GM18508 (cell line): Measurements from ENCODE around the gene DOCK3.
"Not testable (repeated sequence)": the region's sequence is repeated elsewhere in the genome, so short reads cannot be mapped to it uniquely, and the experiment has no call there.

Experiments used
- ATAC-seq: cut with Tn5 transposase; IDR thresholded peaks from one replicate; pipeline ENCODE4 v1.9.1; 2021; ENCODE audit warnings: moderate number of reproducible peaks; ENCODE audit not compliant: insufficient read depth, unreplicated experiment

DOCK3 gene

GRCh38 chr3:51340989-51341636 is 666.4 kb downstream of the DOCK3 start:
- no peak for ATAC-seq

DNA sequence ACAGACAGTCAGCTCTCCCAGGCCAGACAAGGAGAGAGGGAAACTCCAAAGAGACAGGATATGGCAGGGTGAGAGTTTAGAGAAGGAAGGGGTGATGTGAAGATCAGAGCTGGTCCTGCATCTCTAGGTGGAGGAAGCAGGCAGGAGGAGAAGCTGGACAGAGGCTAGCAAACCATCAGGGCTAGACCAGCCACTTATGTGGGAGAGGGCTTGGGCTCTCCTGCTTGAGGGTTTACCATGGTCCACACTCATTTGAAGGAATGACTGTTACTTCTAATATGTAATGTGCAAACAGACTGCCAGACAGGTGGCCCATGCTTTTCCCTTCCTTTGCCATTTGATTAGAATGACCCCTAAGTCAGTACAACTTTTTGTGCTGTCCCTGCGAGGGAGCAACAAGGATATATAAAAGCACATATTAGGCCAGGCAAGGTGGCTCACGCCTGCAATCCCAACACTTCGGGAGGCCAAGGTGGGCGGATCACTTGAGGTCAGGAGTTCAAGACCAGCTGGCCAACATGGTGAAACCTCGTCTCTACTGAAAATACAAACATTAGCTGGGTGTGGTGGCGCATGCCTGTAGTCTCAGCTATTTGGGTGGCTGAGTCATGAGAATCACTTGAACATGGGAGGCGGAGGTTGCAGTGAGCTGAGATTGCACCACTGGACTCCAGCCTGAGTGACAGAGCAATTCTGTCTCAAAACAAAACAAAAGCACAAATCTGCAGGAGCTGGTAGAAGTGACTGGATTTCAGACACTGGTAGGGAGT is 669.4 kb downstream of the DOCK3 start:
- no peak for ATAC-seq

- ATAC-seq = no peak
These were observed 676.0 kb downstream of the DOCK3 start for GRCh38 chr3:51350751-51351150.

- ATAC-seq = no peak
These were observed 678.4 kb downstream of the DOCK3 start for GRCh38 chr3:51353131-51353530.

DNA sequence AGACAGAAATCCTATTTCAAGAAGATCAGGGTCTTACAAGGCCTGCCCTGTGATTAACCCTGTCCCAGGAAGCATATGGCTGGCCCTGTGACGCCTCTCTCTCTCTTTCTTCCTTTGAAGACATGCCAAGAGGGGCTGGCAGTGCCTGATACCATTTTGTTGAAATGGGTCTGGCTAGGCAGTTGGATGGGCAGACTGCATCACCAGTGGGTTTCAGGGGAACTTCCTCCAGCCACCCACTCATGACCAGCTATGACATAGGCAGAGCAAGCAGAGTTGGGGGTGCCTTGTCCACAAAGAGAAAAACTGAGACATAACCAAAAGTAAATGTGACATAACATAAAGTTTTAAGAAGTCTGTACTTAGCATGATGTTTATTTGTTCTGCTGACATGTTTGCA is 679.0 kb downstream of the DOCK3 start:
- ATAC-seq = no peak

- ATAC-seq = no peak
These were observed 679.4 kb downstream of the DOCK3 start for GRCh38 chr3:51354172-51354571.

DNA sequence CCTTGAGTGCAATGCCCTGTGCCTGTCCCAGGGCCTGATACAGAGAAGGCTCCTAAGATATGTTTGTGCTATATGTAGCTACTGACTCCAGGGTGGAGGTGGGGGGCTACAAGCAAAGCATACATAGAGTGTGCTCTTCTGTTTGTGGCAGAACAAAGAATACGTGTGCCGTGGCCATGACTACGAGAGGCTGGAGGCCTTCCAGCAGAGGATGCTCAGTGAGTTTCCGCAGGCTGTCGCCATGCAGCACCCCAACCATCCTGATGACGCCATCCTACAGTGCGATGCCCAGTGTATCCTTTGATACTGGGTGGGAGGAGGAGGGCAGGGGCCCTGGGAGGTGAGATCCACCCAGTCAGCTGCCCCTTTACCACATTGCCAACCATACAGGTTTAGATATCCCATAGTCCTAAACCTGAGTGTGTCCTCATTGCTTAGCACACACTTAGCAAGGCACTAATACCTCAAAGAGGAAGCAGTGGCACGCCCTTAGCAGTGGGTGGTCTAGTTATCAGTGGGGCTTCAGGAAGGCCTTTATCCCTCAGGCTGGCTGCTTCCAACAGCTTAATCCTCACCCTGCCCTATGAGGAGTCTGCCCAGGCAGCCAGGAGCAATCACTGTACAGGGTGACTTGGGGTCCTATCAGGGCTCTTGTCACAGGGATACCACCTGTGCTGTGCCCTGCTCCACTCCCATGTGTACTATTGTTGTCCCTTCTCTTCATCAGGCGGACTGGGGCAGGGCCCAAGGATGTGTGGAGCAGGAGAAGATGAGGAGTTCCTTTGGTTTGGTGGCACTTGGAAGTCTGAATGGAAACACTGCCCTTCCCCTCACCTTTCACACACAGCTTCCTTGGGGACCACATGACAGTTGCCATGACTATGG is 680.2 kb downstream of the DOCK3 start:
- ATAC-seq = no peak

DNA sequence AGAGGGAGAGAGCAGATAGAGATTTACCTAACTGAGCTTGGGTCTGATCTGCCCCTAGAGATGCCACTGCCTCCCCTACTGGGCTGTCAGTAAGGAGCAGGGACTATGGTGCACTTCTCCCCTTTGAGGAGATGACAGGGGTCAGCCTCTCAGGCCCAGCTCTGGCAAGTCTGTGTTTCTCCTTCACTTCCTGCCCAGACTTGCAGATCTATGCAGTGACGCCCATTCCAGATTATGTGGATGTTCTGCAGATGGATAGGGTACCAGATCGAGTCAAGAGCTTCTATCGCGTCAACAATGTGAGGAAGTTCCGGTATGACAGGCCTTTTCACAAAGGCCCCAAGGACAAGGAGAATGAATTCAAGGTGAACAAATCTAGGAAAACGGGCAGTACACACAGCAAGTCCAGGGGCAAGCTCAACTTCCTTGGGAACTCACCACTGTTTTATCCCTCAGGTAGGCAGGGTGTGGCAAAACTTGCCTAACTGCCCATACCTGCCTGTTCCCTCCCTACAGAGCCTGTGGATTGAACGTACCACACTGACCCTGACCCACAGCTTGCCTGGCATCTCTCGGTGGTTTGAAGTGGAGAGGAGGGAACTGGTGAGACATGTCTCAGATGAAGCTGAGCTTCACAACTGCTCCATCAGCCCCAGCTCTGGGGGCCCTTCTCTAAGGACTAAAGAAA is 681.3 kb downstream of the DOCK3 start:
- no peak for ATAC-seq

DNA sequence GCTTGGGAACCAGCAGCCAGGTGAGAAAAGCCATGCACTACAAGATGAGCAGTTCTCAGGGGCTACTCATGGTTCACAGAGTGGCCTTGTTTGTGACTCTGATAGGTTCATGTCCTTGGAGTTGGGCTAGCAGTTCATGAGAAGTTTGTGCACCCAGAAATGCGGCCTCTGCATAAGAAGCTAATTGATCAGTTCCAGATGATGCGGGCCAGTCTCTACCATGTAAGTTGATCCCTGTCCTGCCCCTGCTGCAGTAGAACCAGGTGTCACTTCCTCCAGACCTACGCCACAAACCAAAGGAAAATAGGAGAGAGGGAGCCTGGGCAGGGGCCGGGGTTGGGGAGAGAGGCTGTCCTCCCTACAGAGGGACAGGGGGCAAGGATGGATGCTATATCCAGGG is 683.1 kb downstream of the DOCK3 start:
- no peak for ATAC-seq

- no peak for ATAC-seq
These were observed 684.3 kb downstream of the DOCK3 start for GRCh38 chr3:51358981-51359380.

GRCh38 chr3:51360806-51361205 is 686.1 kb downstream of the DOCK3 start:
- no peak for ATAC-seq

- no peak for ATAC-seq
These were observed 687.0 kb downstream of the DOCK3 start for GRCh38 chr3:51361746-51362145.

DNA sequence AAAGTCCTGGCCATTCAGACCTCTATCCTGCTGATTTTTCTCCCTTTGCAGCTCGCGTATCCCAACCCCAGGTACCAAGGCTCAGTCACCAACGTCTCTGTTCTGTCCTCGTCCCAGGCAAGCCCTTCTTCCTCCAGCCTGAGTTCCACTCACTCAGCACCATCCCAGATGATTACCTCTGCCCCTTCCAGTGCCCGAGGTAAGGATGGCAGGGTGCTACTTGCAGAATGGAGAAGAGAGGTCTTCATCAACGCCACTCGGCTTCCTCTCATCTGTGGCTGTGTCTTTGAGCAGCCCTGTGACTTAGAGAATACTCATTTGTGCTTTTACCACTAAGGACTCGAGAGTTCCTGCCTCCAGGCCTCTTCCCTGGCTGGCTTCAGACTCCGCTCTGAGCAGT is 687.7 kb downstream of the DOCK3 start:
- no peak for ATAC-seq

DNA sequence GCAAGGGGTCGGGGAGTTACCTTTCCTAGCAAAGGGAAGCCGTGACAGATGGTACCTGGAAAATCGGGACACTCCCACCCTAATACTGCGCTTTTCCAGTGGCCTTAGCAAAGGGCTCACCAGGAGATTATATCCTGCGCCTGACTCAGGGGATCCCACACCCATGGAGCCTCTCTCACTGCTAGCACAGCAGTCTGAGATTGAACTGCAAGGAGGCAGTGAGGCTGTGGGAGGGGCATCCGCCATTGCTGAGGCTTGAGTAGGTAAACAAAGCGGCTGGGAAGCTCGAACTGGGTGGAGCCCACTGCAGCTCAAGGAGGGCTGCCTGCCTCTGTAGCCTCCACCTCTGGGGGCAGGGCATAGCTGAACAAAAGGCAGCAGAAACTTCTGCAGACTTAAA is 693.5 kb downstream of the DOCK3 start:
- not testable (repeated sequence) for ATAC-seq

GRCh38 chr3:51371943-51372557 is 697.3 kb downstream of the DOCK3 start:
- ATAC-seq = no peak

- ATAC-seq = no peak
These were observed 699.1 kb downstream of the DOCK3 start for GRCh38 chr3:51373658-51374421.

GRCh38 chr3:51374456-51374855 is 699.7 kb downstream of the DOCK3 start:
- no peak for ATAC-seq

GRCh38 chr3:51375136-51375535 is 700.4 kb downstream of the DOCK3 start:
- ATAC-seq = no peak

DNA sequence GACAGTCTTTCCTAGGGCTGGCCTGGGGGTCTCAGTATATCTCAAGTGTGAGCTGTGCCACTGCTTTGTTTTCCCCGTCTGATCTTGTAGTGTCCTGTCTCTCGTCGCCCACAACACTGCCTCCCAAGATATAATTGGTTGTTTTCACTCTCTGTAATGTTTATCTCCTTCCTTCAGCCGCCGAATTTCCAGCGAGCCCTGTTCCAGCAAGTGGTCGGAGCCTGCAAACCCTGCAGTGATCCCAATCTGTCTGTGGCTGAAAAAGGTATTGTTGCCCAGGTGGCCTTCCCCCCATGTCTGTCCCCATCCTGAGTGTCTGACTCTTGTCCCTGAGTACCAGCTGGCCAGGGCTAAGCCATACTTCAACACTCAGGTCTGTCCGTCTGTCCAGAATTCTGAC is 700.8 kb downstream of the DOCK3 start:
- ATAC-seq = no peak
